Measurements from ENCODE around the gene TCF4. TPM values are rescaled to one million over a fixed set of nuclear protein-coding genes. Genes with fewer than 3 reads are reported as not detected.

The TCF4 gene
- total RNA-seq, 1 donor from 2014 or later: 77.3 TPM

DNA sequence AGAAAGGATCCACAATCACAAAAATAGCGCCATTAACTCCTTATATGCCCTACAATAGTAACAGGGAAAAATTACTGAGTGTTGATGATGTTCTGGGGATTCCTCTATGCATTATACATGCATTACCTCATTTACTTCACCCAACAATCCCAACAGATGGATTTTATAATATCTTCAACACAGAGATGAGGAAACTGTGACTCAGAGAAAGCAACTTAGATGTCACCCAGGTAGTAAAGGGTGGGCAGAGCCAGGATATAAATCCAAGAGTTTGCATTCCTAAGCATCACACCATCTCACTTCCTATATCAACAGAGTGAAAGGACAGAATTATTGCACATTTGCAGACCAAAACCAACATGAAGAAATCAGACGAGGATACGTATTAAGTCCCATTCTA, 144.2 kb downstream of the TCF4 start:
- peaks cover 8% of the 10 kb centered on the region for H3K4me1 Mint-ChIP-seq (ENCODE audit: unreplicated experiment)
- TF ChIP-seq, protein P1, sequence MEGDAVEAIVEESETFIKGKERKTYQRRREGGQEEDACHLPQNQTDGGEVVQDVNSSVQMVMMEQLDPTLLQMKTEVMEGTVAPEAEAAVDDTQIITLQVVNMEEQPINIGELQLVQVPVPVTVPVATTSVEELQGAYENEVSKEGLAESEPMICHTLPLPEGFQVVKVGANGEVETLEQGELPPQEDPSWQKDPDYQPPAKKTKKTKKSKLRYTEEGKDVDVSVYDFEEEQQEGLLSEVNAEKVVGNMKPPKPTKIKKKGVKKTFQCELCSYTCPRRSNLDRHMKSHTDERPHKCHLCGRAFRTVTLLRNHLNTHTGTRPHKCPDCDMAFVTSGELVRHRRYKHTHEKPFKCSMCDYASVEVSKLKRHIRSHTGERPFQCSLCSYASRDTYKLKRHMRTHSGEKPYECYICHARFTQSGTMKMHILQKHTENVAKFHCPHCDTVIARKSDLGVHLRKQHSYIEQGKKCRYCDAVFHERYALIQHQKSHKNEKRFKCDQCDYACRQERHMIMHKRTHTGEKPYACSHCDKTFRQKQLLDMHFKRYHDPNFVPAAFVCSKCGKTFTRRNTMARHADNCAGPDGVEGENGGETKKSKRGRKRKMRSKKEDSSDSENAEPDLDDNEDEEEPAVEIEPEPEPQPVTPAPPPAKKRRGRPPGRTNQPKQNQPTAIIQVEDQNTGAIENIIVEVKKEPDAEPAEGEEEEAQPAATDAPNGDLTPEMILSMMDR (IDR thresholded peaks at IDR 0.05): no peak
- no peak overlapping the region for H3K4me3 Mint-ChIP-seq (ENCODE audit: unreplicated experiment)
- no peak overlapping the region for H3K27ac Mint-ChIP-seq (ENCODE audit: unreplicated experiment)
- peaks cover 6% of the 10 kb centered on the region for H3K36me3 Mint-ChIP-seq (ENCODE audit: unreplicated experiment)
- no peaks in the 10 kb centered on the region for H3K27me3 Mint-ChIP-seq (ENCODE audit: unreplicated experiment)
- peaks cover 10% of the 10 kb centered on the region for H3K9me3 Mint-ChIP-seq (ENCODE audit: unreplicated experiment)
- DNase-seq (ENCODE audit: extremely low spot score, unreplicated experiment): no peak

DNA sequence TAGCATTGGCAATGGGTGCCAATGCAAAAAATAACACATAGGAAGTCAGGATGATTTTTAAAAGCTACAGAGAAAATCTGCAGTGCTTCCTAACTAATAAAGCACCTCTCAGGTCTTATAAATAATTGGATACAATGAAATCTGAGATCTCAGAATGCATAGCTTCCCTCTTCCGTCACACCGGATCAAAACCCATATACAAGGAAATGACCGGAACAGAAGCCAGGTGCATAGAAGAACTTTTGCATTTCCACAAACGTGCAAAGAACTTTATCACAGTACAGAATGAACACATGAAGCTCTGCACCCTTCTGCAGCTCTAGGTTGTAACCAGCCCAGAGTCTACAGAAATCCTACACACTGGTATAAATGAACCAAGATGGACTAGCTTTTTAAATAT, 145.4 kb downstream of the TCF4 start:
- peaks cover 6% of the 10 kb centered on the region for H3K36me3 Mint-ChIP-seq (ENCODE audit: unreplicated experiment)
- H3K9me3 Mint-ChIP-seq (ENCODE audit: unreplicated experiment): peaks cover 10% of the 10 kb centered on the region
- H3K27ac Mint-ChIP-seq (ENCODE audit: unreplicated experiment): no peak overlapping the region
- no peak overlapping the region for H3K4me3 Mint-ChIP-seq (ENCODE audit: unreplicated experiment)
- no peaks in the 10 kb centered on the region for H3K27me3 Mint-ChIP-seq (ENCODE audit: unreplicated experiment)
- TF ChIP-seq, protein P1 (IDR thresholded peaks at IDR 0.05): no peak
- DNase-seq (ENCODE audit: extremely low spot score, unreplicated experiment): no peak
- peaks cover 11% of the 10 kb centered on the region for H3K4me1 Mint-ChIP-seq (ENCODE audit: unreplicated experiment)

DNA sequence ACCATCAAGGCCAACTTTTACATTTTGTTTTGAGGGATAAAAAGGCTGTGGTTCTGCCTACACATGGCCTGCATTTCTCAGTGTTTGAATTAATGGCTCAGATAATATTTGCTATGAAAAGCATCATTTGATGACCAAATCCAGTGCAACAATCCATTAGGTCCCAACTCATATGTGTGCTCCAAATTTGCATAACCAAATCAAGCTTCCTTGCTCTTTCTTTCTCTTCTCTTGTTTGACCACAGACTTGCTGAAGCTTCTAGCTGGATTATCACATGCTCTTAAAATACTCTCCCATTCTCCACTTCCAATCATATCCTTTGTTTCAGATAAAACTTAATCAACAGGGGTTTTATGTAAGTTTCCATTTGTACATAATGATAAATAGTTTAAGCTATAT, 147.0 kb downstream of the TCF4 start:
- peaks cover 10% of the 10 kb centered on the region for H3K9me3 Mint-ChIP-seq (ENCODE audit: unreplicated experiment)
- no peak overlapping the region for H3K27ac Mint-ChIP-seq (ENCODE audit: unreplicated experiment)
- H3K36me3 Mint-ChIP-seq (ENCODE audit: unreplicated experiment): peaks cover 6% of the 10 kb centered on the region
- H3K4me1 Mint-ChIP-seq (ENCODE audit: unreplicated experiment): peaks cover 11% of the 10 kb centered on the region
- DNase-seq (ENCODE audit: extremely low spot score, unreplicated experiment): no peak
- TF ChIP-seq, protein P1 (IDR thresholded peaks at IDR 0.05): no peak
- no peaks in the 10 kb centered on the region for H3K27me3 Mint-ChIP-seq (ENCODE audit: unreplicated experiment)
- H3K4me3 Mint-ChIP-seq (ENCODE audit: unreplicated experiment): no peak overlapping the region

DNA sequence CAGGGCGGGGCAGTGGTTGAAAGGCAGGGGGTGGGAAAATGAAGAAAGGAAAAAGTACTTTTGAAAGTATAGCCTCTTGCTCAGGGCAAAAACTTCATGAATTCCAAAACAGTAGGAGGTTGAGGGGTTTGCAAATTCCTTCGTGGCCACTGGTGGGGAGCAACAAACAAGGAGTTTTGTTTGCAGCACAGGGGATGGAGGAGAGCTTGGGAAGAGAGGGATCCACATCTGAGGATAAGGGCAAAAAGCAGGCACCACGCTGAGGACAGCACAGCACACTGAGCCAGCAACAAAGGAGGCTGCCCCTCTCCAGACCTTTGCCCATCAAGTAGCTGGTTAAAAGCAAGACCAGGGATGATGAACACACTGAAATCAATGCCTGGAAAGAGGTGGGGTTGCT, 148.9 kb downstream of the TCF4 start:
- TF ChIP-seq, protein P1 (IDR thresholded peaks at IDR 0.05): no peak
- DNase-seq (ENCODE audit: extremely low spot score, unreplicated experiment): no peak
- H3K4me1 Mint-ChIP-seq (ENCODE audit: unreplicated experiment): peaks cover 15% of the 10 kb centered on the region
- no peak overlapping the region for H3K4me3 Mint-ChIP-seq (ENCODE audit: unreplicated experiment)
- no peak overlapping the region for H3K27ac Mint-ChIP-seq (ENCODE audit: unreplicated experiment)
- no peaks in the 10 kb centered on the region for H3K9me3 Mint-ChIP-seq (ENCODE audit: unreplicated experiment)
- H3K36me3 Mint-ChIP-seq (ENCODE audit: unreplicated experiment): no peaks in the 10 kb centered on the region
- no peaks in the 10 kb centered on the region for H3K27me3 Mint-ChIP-seq (ENCODE audit: unreplicated experiment)

DNA sequence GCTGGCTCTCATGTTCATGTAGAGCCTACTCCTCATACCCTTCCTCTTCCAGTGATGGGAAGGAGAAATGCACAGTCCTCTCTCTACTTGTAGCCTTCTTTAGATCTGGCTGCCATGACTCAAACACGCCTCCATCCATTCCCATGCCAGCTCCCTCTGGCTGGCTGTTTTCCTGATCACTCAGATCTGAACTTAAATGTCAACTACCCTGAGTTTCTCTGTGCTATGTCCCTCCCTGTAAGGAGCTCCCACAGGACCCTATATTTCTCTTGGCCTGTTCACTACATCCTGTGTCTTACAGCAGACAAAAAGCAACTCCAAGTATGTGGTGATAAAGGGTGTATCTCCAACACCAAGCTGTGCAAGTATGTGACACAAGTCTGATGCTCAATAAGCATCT, 152.4 kb downstream of the TCF4 start:
- no peaks in the 10 kb centered on the region for H3K36me3 Mint-ChIP-seq (ENCODE audit: unreplicated experiment)
- no peaks in the 10 kb centered on the region for H3K27me3 Mint-ChIP-seq (ENCODE audit: unreplicated experiment)
- no peak for DNase-seq (ENCODE audit: extremely low spot score, unreplicated experiment)
- TF ChIP-seq, protein P1 (IDR thresholded peaks at IDR 0.05): no peak
- no peaks in the 10 kb centered on the region for H3K9me3 Mint-ChIP-seq (ENCODE audit: unreplicated experiment)
- H3K4me3 Mint-ChIP-seq (ENCODE audit: unreplicated experiment): no peak overlapping the region
- no peak overlapping the region for H3K27ac Mint-ChIP-seq (ENCODE audit: unreplicated experiment)
- H3K4me1 Mint-ChIP-seq (ENCODE audit: unreplicated experiment): peaks cover 15% of the 10 kb centered on the region

All from osteocyte (in vitro differentiated cells).